ENCODE results near the gene LGI1.

The LGI1 gene

GRCh38 chr10:93755443-93756116 is 2.2 kb upstream of the LGI1 start:
- DNase-seq, result no peak

GRCh38 chr10:93756118-93756517 is 1.6 kb upstream of the LGI1 start:
- no peak for DNase-seq

- no peak for DNase-seq
Measured at GRCh38 chr10:93757136-93757535, 600 bp upstream of the LGI1 start.

- no peak for DNase-seq
Measured at GRCh38 chr10:93758508-93758885, 761 bp downstream of the LGI1 start.

- no peak for DNase-seq
Measured at GRCh38 chr10:93758891-93759410, 1.2 kb downstream of the LGI1 start.

- no peak for DNase-seq
Measured at GRCh38 chr10:93760490-93760889, 2.8 kb downstream of the LGI1 start.

GRCh38 chr10:93762979-93763391 is 5.2 kb downstream of the LGI1 start:
- no peak for DNase-seq

GRCh38 chr10:93766918-93767317 is 9.2 kb downstream of the LGI1 start:
- DNase-seq, result no peak

- DNase-seq, result no peak
Measured at GRCh38 chr10:93767724-93768399, 10.1 kb downstream of the LGI1 start.

GRCh38 chr10:93768892-93769291 is 11.2 kb downstream of the LGI1 start:
- no peak for DNase-seq

GRCh38 chr10:93771354-93771753 is 13.6 kb downstream of the LGI1 start:
- no peak for DNase-seq

GRCh38 chr10:93773120-93773519 is 15.4 kb downstream of the LGI1 start:
- no peak for DNase-seq

- DNase-seq, result no peak
Measured at GRCh38 chr10:93773705-93774104, 16.0 kb downstream of the LGI1 start.

- no peak for DNase-seq
Measured at GRCh38 chr10:93775356-93775755, 17.6 kb downstream of the LGI1 start.

GRCh38 chr10:93777092-93777491 is 19.4 kb downstream of the LGI1 start:
- no peak for DNase-seq

- no peak for DNase-seq
Measured at GRCh38 chr10:93784059-93784458, 26.3 kb downstream of the LGI1 start.

- no peak for DNase-seq
Measured at GRCh38 chr10:93788413-93789208, 30.9 kb downstream of the LGI1 start.

GRCh38 chr10:93790439-93790838 is 32.7 kb downstream of the LGI1 start:
- DNase-seq, result no peak

GRCh38 chr10:93796167-93796566 is 38.4 kb downstream of the LGI1 start:
- no peak for DNase-seq

- DNase-seq, result no peak
Measured at GRCh38 chr10:93797825-93798224, 40.1 kb downstream of the LGI1 start.

GRCh38 chr10:93799155-93799708 is 41.5 kb downstream of the LGI1 start:
- no peak for DNase-seq

GRCh38 chr10:93804200-93804599 is 46.5 kb downstream of the LGI1 start:
- DNase-seq, result no peak

- no peak for DNase-seq
Measured at GRCh38 chr10:93806903-93807302, 49.2 kb downstream of the LGI1 start.

Data from NCI-H2029 treated with DMSO at 0.1 percent for 48 hours (cell line).